Osteocyte (in vitro differentiated cells): ENCODE results near the gene MYH8. TPM values are rescaled to one million over a fixed set of nuclear protein-coding genes. Genes with fewer than 3 reads are reported as not detected.

Experiments
- DNase-seq: peaks from one replicate; pipeline ENCODE4 v3.0.0; 2021; ENCODE audit warnings: mixed read lengths; ENCODE audit not compliant: unreplicated experiment; ENCODE audit errors: extremely low spot score
- H3K27ac Mint-ChIP-seq: one replicate; pipeline ENCODE4 v1.8.0; 2021; ENCODE audit warnings: mild to moderate bottlenecking, mixed read lengths; ENCODE audit not compliant: unreplicated experiment
- H3K27me3 Mint-ChIP-seq: one replicate; pipeline ENCODE4 v1.8.0; 2021; ENCODE audit warnings: mixed read lengths; ENCODE audit not compliant: unreplicated experiment
- H3K36me3 Mint-ChIP-seq: one replicate; pipeline ENCODE4 v1.8.0; 2021; ENCODE audit warnings: mixed read lengths; ENCODE audit not compliant: unreplicated experiment
- H3K4me1 Mint-ChIP-seq: one replicate; pipeline ENCODE4 v1.8.0; 2021; ENCODE audit warnings: mixed read lengths; ENCODE audit not compliant: unreplicated experiment
- H3K4me3 Mint-ChIP-seq: one replicate; pipeline ENCODE4 v1.8.0; 2021; ENCODE audit warnings: mild to moderate bottlenecking, moderate library complexity, mixed read lengths; ENCODE audit not compliant: unreplicated experiment
- H3K9me3 Mint-ChIP-seq: one replicate; pipeline ENCODE4 v1.8.0; 2021; ENCODE audit warnings: mixed read lengths; ENCODE audit not compliant: unreplicated experiment
- CTCF ChIP-seq: fragments of 200-600 bp; sonication (generic); IDR thresholded peaks from 2 replicates; pipeline ENCODE4 v1.5.0; 2021; ENCODE audit warnings: antibody characterized with exemption, mild to moderate bottlenecking, moderate library complexity
- total RNA-seq: library from RNA; stranded (reverse); gene quantifications from 2 replicates; pipeline ENCODE4 v1.2.1, GENCODE V29; 2021

Gene MYH8
- total RNA-seq, 1 donor from 2014 or later = not detected

- Mint-ChIP-seq H3K9me3 (peaks cover 4% of the 10 kb centered on the region), H3K27me3 (no peaks in the 10 kb centered on the region), H3K27ac (no peak overlapping the region), H3K4me1 (no peaks in the 10 kb centered on the region), H3K4me3 (no peak overlapping the region), H3K36me3 (no peaks in the 10 kb centered on the region)
- DNase-seq = no peak
- no peak for TF ChIP-seq CTCF
Observed at GRCh38 chr17:10385871-10386270, 35.9 kb downstream of the MYH8 start.

- no peak for TF ChIP-seq CTCF
- Mint-ChIP-seq H3K9me3 (peaks cover 4% of the 10 kb centered on the region), H3K4me3 (no peak overlapping the region), H3K27me3 (no peaks in the 10 kb centered on the region), H3K4me1 (no peaks in the 10 kb centered on the region), H3K27ac (no peak overlapping the region), H3K36me3 (no peaks in the 10 kb centered on the region)
- DNase-seq = no peak
Observed at GRCh38 chr17:10384175-10384574, 37.6 kb downstream of the MYH8 start.

- TF ChIP-seq CTCF = no peak
- no peaks in the 10 kb centered on the region for H3K27me3 Mint-ChIP-seq
- H3K4me1 Mint-ChIP-seq = no peaks in the 10 kb centered on the region
- H3K27ac Mint-ChIP-seq = no peak overlapping the region
- no peaks in the 10 kb centered on the region for H3K36me3 Mint-ChIP-seq
- H3K4me3 Mint-ChIP-seq = no peak overlapping the region
- DNase-seq = no peak
- H3K9me3 Mint-ChIP-seq = peaks cover 4% of the 10 kb centered on the region
Observed at GRCh38 chr17:10380631-10381408, 40.9 kb downstream of the MYH8 start.

GRCh38 chr17:10372906-10373305, 48.8 kb downstream of the MYH8 start, which contains the start of gene MYH13:
Gene MYH13 (minus strand): TSS chr17:10373006. CDS start chr17:10364530, 8,476 bp downstream.
- peak; percentile 51 for DNase-seq
- Mint-ChIP-seq H3K27ac (no peak within 1 kb of the TSS), H3K36me3 (no peaks in the 10 kb centered on the region), H3K4me1 (no peaks in the 10 kb centered on the region), H3K4me3 (no peak within 1 kb of the TSS), H3K27me3 (peaks cover 2% of the 10 kb centered on the region), H3K9me3 (peaks cover 3% of the 10 kb centered on the region)
- TF ChIP-seq CTCF = no peak

- no peak for TF ChIP-seq CTCF
- DNase-seq = peak; percentile 42
- Mint-ChIP-seq H3K27ac (no peak overlapping the region), H3K9me3 (peaks cover 3% of the 10 kb centered on the region), H3K4me3 (no peak overlapping the region), H3K4me1 (no peaks in the 10 kb centered on the region), H3K27me3 (peaks cover 2% of the 10 kb centered on the region), H3K36me3 (no peaks in the 10 kb centered on the region)
Observed at GRCh38 chr17:10370016-10370608, 51.6 kb downstream of the MYH8 start.
